K562 (cell line): ENCODE data around the gene SLC38A1.

ENCODE experiments used
- ESRRA ChIP-seq: fragments of 450-650 bp; IDR thresholded peaks from 2 replicates; pipeline ENCODE4 v1.6.1; 2014; ENCODE audit warnings: low read depth, mild to moderate bottlenecking, moderate library complexity, borderline replicate concordance
- HMG20B ChIP-seq: fragments of 250-450 bp; sonication (Bioruptor Pico); IDR thresholded peaks from 2 replicates; pipeline ENCODE4 v1.5.0; 2021; ENCODE audit warnings: mild to moderate bottlenecking
- SMAD4 ChIP-seq: fragments of 250-450 bp; sonication (Bioruptor Pico); conservative IDR thresholded peaks from 2 replicates; pipeline ENCODE4 v1.8.0; 2021; ENCODE audit warnings: inconsistent platforms, mild to moderate bottlenecking, moderate library complexity

- no peak for TF ChIP-seq HMG20B (CRISPR knock-in tag)
- no peak for TF ChIP-seq SMAD4 (CRISPR knock-in tag)
- no peak for TF ChIP-seq ESRRA
Measured at GRCh38 chr12:46237371-46238045, 31.3 kb downstream of the SLC38A1 start.
